HG02610 (cell line): Measurements from ENCODE around the gene GPRIN1.
"Not testable (repeated sequence)": the region's sequence is repeated elsewhere in the genome, so short reads cannot be mapped to it uniquely, and the experiment has no call there.

ENCODE experiments used
- ATAC-seq: cut with Tn5 transposase; IDR thresholded peaks from one replicate; pipeline ENCODE4 v1.9.1; 2021; ENCODE audit warnings: mild to moderate bottlenecking, moderate library complexity; ENCODE audit not compliant: unreplicated experiment

The GPRIN1 gene

DNA sequence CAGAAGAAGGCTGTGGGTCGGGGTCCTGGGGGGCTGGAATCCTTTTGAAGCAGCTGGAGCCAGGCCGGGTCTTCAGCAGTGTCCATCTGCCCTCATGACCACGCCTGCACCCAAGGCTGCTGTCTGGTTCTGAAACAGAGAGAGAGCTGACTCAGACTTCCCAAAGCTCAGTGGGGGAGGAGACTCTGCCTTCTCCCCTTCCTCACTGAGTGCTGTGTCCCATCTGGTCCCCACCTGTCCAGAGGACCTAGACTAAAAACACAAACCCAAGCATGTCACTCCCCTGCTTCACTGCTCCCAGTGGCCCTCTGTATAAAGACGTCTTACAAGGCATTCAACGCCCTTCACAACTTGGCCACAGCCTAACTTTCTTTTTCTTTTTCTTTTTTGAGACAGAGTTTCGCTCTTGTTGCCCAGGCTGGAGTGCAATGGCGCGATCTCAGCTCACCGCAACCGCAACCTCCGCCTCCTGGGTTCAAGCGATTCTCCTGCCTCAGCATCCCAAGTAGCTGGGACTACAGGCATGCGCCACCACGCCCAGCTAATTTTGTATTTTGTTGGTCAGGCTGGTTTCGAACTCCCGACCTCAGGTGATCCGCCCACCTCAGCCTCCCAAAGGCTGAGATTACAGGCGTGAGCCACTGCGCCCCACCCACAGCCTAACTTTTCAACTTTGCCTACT lies 10.1 kb downstream of the GPRIN1 start:
- ATAC-seq, result not testable (repeated sequence)

DNA sequence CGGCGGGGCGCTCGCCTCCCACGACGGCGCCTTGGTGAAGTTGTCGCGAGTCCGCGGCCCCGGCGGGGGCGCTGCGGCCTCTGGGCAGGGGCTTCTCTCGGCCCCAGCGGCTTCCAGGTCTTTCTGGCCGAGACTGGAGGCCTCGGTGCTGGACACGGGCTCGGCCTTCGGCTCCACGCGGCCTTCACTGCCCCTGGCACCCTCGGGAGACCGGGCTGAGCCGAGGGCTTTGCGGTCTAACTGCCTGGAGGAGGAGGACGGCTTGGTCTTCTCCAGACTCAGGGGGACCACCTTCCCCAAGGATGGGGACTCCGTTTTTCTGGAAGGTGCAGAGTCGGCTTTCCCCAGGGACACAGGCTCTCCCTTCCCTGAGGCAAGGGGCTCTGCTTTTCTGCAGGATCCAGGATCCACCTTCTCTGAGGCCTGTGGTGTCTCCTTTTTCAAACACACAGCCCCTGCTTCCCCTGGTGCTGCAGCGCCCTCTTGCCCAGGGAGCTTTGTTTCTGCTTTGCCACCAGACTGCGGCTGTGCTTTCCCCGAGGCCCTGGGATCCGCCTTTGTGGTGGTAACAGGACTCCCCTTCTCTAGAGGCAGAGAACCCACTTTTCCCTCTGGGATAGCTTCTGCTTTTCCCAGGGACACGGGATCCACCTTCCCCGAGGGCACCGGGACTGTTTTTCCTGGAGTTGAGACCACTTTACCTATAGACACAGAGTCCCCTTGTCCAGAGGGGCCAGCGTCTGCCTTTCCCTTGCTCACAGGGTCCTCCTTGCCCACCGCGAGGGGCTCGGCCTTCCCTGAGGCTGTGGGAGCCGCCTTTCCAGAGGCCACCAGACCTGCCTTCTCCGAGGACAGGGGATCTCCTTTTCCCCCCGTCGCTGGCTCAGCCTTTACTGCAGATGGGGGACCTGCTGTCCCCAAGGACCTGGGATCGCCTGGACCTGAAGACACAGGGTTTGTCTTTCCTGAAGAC lies 12.3 kb downstream of the GPRIN1 start:
- no peak for ATAC-seq

- no peak for ATAC-seq
These were observed 13.1 kb downstream of the GPRIN1 start for GRCh38 chr5:176596689-176597416.

GRCh38 chr5:176596069-176596644 lies 13.8 kb downstream of the GPRIN1 start:
- ATAC-seq, result no peak

GRCh38 chr5:176595386-176595943 lies 14.5 kb downstream of the GPRIN1 start:
- ATAC-seq, result no peak

DNA sequence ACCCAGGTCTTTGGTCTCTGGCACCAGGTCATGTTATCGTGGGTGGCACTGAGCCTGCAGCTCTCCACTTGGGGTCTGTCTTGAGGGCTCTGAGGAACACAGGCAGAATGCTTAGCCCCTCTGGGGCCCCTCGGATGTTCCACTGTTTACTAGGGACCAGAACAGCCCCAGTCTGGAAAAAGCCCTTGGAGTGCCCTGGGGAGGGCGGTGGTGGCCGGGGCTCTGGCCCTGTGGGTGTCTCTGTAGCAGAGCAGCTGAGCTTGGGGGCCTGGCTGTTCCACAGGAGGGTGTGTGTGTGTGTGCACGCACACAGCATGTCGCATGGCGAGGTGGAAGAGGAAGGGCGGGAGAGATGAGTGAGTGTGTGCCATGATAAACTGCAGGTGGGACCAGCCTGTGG lies 15.4 kb downstream of the GPRIN1 start:
- ATAC-seq, result no peak

- ATAC-seq, result no peak
These were observed 16.6 kb downstream of the GPRIN1 start for GRCh38 chr5:176593273-176593869.

DNA sequence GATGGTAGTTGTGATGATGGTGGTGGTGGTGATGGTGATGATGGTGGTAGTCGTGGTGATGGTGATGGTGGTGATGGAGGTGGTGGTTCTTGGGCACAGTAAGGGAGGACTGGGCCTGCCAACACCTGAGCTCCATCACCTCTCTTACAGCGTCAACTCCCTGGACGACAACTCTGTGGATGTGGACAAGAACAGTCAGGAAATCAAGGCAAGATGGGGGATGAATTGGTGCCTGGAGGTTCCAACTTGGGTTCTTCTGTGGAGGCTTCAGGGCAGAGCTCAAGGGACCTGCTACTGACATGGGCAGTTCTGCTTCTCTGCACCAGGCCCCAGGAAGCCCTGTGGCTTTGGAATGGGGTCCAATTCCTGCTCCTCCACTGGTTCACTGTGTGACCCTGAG lies 17.4 kb downstream of the GPRIN1 start:
- no peak for ATAC-seq

DNA sequence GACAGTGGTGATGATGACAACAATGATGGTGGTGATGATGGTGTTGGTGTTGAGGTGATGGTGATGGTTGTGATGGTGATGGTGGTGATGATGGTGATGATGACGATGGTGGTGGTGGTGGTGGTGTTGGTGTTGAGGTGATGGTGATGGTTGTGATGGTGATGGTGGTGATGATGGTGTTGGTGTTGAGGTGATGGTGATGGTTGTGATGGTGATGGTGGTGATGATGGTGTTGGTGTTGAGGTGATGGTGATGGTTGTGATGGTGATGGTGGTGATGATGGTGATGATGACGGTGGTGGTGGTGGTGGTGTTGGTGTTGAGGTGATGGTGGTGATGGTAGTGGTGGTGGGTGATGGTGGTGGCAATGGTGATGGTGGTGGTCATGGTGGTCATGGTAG lies 18.3 kb downstream of the GPRIN1 start:
- ATAC-seq, result not testable (repeated sequence)

- no peak for ATAC-seq
These were observed 19.8 kb downstream of the GPRIN1 start for GRCh38 chr5:176590035-176590717.

GRCh38 chr5:176589039-176589769 lies 20.8 kb downstream of the GPRIN1 start:
- no peak for ATAC-seq

DNA sequence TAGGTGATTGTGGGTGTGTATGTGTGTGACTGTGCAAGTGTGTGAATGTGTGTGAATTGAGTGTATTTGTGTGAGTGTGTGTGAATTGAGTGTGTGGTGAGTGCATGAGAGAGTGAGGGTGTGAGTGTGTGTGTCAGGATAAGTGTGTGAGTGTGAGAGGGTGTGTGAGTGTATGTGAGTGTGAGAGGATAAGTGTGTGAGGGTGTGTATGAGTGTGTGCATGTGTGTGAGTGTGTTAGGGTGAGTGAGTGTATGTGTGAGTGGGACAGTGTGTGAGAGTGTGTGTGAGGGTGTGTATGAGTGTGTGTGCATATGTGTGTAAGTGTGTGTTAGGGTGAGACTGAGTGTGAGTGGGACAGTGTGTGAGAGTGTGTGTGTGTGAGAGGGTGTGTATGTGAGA lies 21.7 kb downstream of the GPRIN1 start:
- no peak for ATAC-seq

DNA sequence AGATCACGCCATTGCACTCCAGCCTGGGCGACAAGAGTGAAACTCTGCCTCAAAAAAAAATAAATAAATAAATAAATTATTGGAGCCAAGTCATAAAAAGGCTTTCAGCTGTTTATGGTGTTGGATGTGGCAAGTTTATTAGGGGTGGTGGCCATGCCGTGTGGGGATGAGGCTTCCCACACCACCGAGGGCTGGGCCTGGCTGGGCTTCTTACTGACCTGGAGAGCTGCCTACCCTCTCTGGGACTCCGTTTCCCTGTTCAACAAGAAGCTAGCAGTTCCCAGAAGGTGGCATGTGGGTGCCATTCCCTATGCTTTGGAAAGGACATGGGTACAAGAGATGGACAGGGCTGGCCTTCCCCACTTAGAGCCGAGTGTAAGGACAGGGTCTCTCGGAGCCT lies 22.6 kb downstream of the GPRIN1 start:
- no peak for ATAC-seq

GRCh38 chr5:176583076-176583475 lies 26.9 kb downstream of the GPRIN1 start:
- no peak for ATAC-seq

DNA sequence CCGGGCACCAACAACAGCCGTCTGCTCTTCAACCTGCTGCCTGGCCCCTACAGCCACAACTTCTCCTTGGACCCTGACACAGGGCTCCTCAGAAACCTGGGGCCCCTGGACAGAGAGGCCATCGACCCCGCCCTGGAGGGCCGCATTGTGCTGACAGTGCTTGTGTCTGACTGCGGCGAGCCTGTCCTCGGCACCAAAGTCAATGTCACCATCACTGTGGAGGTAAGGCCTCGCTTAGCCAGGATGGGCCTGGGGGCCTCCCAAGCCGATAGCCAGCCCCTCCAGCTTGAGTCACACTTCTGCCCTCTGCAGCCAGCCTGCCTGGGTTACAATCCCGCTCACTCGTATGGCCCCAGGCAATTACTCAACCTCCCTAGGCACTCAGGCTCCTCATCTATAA lies 28.6 kb downstream of the GPRIN1 start:
- no peak for ATAC-seq

DNA sequence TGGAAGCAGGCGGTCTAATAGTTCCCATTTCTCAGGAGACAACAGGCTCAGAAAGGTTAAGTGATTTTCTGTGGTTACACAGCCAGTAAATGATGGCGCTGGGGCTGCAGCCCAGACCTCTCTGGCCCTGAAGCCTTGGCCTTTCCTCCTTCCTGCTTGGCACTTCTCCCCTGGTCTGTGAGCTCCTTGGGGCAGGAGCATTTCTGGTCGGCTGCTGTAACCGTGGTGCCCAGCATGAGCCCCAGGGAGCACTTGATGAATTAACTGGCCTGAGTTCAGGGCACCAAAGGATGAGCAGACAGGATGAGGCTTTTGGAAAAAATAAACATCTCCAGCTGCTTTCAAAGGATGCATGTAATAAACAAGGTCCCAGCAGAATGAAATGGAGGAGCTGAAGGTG lies 30.6 kb downstream of the GPRIN1 start:
- ATAC-seq, result no peak

GRCh38 chr5:176578391-176578808 lies 31.6 kb downstream of the GPRIN1 start:
- no peak for ATAC-seq

DNA sequence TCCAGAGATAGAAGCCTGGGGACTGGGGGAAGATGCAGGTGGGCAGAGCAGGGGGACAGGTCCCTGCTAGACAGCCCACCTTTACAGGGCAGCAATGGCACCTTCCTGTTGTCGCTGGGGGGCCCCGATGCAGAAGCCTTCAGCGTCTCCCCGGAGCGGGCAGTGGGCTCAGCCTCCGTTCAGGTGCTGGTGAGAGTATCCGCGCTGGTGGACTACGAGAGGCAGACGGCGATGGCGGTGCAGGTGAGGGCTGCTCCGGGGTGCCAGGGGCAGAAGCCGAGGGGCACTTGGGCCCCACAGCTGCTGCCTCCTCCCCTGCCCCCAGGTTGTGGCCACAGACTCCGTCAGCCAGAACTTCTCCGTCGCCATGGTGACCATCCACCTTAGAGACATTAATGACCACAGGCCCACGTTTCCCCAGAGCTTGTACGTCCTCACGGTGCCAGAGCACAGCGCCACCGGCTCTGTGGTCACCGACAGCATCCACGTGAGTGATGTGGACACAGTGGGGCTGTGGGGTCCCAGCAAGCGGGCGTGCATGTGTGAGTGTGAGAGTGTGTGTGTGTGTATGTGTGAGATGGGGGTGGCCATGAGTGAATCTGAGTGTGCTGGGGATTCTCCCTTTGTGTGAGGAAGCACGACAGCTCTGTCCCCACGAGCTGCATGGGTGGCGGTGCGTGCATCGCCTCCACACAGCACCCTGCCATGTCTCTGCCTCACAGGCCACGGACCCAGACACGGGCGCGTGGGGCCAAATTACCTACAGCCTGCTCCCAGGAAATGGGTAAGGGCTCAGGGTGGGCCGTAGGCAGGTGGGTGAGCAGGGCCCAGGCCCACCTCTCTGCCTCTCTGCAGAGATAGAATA lies 32.4 kb downstream of the GPRIN1 start:
- no peak for ATAC-seq
